Neural progenitor cell (in vitro differentiated cells): ENCODE data around the gene GSE1. TPM values are rescaled to one million over a fixed set of nuclear protein-coding genes. Genes with fewer than 3 reads are reported as not detected.

Experiments
- DNase-seq: peaks from one replicate; pipeline ENCODE4 v3.0.0-alpha.2; 2016; ENCODE audit warnings: low spot score
- H2AFZ ChIP-seq: fragments of 200-600 bp; sonication (generic); replicated peaks from 2 replicates; pipeline ENCODE4 v1.6.1; 2016; ENCODE audit warnings: antibody characterized with exemption
- H3F3A ChIP-seq: fragments of 200-600 bp; sonication (generic); 2 replicates; pipeline ENCODE4 v1.6.1; 2016; ENCODE audit warnings: antibody characterized with exemption, low read depth
- H3K27ac ChIP-seq: fragments of 200-600 bp; sonication (generic); 2 replicates; pipeline ENCODE4 v1.5.1; 2016; ENCODE audit warnings: mild to moderate bottlenecking
- H3K27me3 ChIP-seq: fragments of 200-600 bp; sonication (generic); 2 replicates; pipeline ENCODE4 v1.6.1; 2016; ENCODE audit warnings: mild to moderate bottlenecking, moderate library complexity
- H3K36me3 ChIP-seq: fragments of 200-600 bp; sonication (generic); 2 replicates; pipeline ENCODE4 v1.5.1; 2016
- H3K4me1 ChIP-seq: fragments of 200-600 bp; sonication (generic); 2 replicates; pipeline ENCODE4 v1.6.1; 2016; ENCODE audit warnings: mixed run types
- H3K4me2 ChIP-seq: fragments of 200-600 bp; sonication (generic); 2 replicates; pipeline ENCODE4 v1.6.1; 2016
- H3K4me3 ChIP-seq: fragments of 200-600 bp; sonication (generic); 2 replicates; pipeline ENCODE4 v1.5.1; 2016
- H3K79me2 ChIP-seq: fragments of 200-600 bp; sonication (generic); 2 replicates; pipeline ENCODE4 v1.6.1; 2016; ENCODE audit warnings: low read depth
- H3K9ac ChIP-seq: fragments of 200-600 bp; sonication (generic); 2 replicates; pipeline ENCODE4 v1.6.1; 2016
- H3K9me3 ChIP-seq: fragments of 200-600 bp; sonication (generic); 2 replicates; pipeline ENCODE4 v1.5.1; 2016; ENCODE audit warnings: low read depth
- H4K20me1 ChIP-seq: fragments of 200-600 bp; sonication (generic); 2 replicates; pipeline ENCODE4 v1.6.1; 2016; ENCODE audit warnings: low read depth
- H3K27ac Mint-ChIP-seq: 3 replicates; pipeline ENCODE4 v1.8.0; 2021; ENCODE audit warnings: mixed read lengths
- H3K27me3 Mint-ChIP-seq: 2 replicates; pipeline ENCODE4 v1.8.0; 2022; ENCODE audit warnings: low read depth, mild to moderate bottlenecking, inconsistent platforms, moderate library complexity, mixed read lengths; ENCODE audit not compliant: insufficient read depth
- H3K36me3 Mint-ChIP-seq: 3 replicates; pipeline ENCODE4 v1.8.0; 2021; ENCODE audit warnings: mixed read lengths
- H3K4me1 Mint-ChIP-seq: 3 replicates; pipeline ENCODE4 v1.8.0; 2021; ENCODE audit warnings: mixed read lengths
- H3K4me3 Mint-ChIP-seq: 3 replicates; pipeline ENCODE4 v1.8.0; 2021; ENCODE audit warnings: mild to moderate bottlenecking, moderate library complexity, mixed read lengths
- H3K9me3 Mint-ChIP-seq: 3 replicates; pipeline ENCODE4 v1.8.0; 2020; ENCODE audit warnings: mixed read lengths
- EZH2 ChIP-seq: fragments of 200-600 bp; sonication (generic); IDR thresholded peaks from 2 replicates; pipeline ENCODE4 v1.6.1; 2017; ENCODE audit warnings: antibody characterized with exemption, mild to moderate bottlenecking, moderate library complexity
- EZH2phosphoT487 ChIP-seq: fragments of 200-600 bp; sonication (generic); IDR thresholded peaks from 2 replicates; pipeline ENCODE4 v1.6.1; 2017; ENCODE audit warnings: antibody characterized with exemption
- total RNA-seq: library from RNA; depleted of rRNA; stranded (reverse); fragments of >200 nt; gene quantifications from 2 replicates; pipeline ENCODE4 v1.2.3, GENCODE V29; 2015; ENCODE audit warnings: low replicate concordance
- TF ChIP-seq, protein P1 (sequence below): fragments of 200-600 bp; sonication (generic); IDR thresholded peaks from 2 replicates; pipeline ENCODE4 v1.5.1; 2017; ENCODE audit warnings: antibody characterized with exemption, mild to moderate bottlenecking

The GSE1 gene
- total RNA-seq, 1 donor from 2014 or later, result 7.7 TPM

DNA sequence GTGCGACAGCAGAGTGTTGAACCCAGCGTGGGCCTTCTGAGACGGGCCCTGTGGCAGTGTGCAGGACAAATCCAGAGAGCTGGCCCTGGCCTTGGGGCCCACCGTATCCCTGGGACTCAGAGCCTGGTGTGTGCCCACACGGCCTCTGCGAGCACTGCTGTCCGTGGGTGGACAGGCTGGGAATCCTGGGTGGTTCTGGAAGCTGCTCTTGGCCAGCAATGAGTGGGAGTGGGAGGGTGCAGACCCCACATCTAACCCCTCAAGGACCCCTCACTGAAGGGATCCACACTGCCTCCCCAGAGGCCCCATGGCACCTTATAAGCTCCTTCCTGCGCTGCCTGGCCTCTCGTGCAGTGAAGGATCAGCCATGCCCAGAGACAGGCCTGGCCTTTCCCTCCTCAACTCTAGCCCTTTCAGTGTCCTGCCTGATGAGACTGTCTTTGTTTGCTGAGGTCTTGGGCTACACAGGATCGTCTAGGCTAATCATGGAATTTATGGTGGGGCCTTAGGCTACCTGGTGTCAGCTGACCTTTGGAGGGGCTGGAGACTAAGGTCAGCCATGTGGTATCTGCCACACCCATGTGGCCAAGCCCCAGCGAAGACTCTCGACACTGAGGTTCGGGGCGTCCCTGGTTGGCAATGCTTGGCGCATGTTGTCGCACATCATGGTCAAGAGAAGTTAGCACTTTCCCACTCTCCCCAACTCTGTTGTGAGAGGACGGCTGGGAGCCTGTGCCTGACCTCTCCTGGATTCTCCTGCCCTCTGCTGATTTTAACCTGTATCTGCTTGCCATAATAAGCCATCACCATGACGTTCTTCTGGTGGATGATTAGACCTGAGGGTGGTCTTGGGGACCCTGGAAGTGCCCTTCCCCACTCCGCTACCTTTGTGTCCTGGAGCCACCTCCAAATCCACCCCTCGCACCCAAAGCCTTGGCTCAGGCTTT is 92.1 kb downstream of the GSE1 start:
- no peaks in the 10 kb centered on the region for H3F3A ChIP-seq
- H3K27ac Mint-ChIP-seq, result peak overlapping the region; percentile 53
- no peak overlapping the region for H3K9ac ChIP-seq
- H3K4me1 ChIP-seq, result no peaks in the 10 kb centered on the region
- H3K9me3 Mint-ChIP-seq, result no peaks in the 10 kb centered on the region
- no peaks in the 10 kb centered on the region for H3K36me3 ChIP-seq
- H3K36me3 Mint-ChIP-seq, result no peaks in the 10 kb centered on the region
- no peak overlapping the region for H3K4me3 ChIP-seq
- H3K27me3 Mint-ChIP-seq, result no peaks in the 10 kb centered on the region
- no peaks in the 10 kb centered on the region for H3K9me3 ChIP-seq
- no peak for DNase-seq
- peak overlapping the region; percentile 27 for H3K4me3 Mint-ChIP-seq
- no peaks in the 10 kb centered on the region for H3K27me3 ChIP-seq
- no peaks in the 10 kb centered on the region for H4K20me1 ChIP-seq
- H3K4me1 Mint-ChIP-seq, result no peaks in the 10 kb centered on the region
- no peak overlapping the region for H3K4me2 ChIP-seq
- H2AFZ ChIP-seq, result no peak overlapping the region
- H3K27ac ChIP-seq, result no peak overlapping the region
- TF ChIP-seq EZH2phosphoT487 (no peak), EZH2 (no peak)
- TF ChIP-seq, protein P1, sequence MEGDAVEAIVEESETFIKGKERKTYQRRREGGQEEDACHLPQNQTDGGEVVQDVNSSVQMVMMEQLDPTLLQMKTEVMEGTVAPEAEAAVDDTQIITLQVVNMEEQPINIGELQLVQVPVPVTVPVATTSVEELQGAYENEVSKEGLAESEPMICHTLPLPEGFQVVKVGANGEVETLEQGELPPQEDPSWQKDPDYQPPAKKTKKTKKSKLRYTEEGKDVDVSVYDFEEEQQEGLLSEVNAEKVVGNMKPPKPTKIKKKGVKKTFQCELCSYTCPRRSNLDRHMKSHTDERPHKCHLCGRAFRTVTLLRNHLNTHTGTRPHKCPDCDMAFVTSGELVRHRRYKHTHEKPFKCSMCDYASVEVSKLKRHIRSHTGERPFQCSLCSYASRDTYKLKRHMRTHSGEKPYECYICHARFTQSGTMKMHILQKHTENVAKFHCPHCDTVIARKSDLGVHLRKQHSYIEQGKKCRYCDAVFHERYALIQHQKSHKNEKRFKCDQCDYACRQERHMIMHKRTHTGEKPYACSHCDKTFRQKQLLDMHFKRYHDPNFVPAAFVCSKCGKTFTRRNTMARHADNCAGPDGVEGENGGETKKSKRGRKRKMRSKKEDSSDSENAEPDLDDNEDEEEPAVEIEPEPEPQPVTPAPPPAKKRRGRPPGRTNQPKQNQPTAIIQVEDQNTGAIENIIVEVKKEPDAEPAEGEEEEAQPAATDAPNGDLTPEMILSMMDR, result no peak
- no peaks in the 10 kb centered on the region for H3K79me2 ChIP-seq

DNA sequence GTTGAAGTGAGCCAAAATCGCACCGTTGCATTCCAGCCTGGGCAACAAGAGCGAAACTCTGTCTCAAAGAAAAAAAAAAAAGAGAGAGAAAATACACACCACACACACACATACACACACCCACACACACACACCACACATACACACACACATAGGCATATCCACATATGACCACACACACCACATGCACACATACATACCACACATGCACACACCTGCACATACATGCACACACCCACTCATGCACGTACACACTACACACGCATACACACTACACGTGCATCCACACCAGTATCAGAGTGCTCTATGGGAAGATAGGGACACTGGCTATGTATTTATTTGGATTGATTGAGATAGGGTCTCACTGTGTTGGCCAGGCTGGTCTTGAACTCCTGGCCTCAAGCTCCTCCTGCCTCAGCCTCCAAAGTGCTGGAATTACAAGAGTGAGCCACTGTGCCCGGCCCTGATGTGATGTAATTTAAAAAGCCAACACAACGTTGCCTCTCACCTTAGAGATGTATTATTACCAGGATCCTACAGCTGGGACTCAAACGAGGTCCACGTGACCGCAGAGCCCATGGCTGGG is 93.4 kb downstream of the GSE1 start:
- Histone ChIP-seq H3K4me2 (no peak overlapping the region), H3K9me3 (no peaks in the 10 kb centered on the region), H3K79me2 (no peaks in the 10 kb centered on the region), H3F3A (no peaks in the 10 kb centered on the region), H3K27me3 (no peaks in the 10 kb centered on the region), H3K4me1 (no peaks in the 10 kb centered on the region), H3K9ac (no peak overlapping the region), H3K27ac (no peak overlapping the region), H4K20me1 (no peaks in the 10 kb centered on the region), H3K36me3 (no peaks in the 10 kb centered on the region), H3K4me3 (no peak overlapping the region), H2AFZ (no peak overlapping the region)
- Mint-ChIP-seq H3K4me1 (peaks cover 4% of the 10 kb centered on the region), H3K27me3 (peaks cover 5% of the 10 kb centered on the region), H3K27ac (no peak overlapping the region), H3K4me3 (no peak overlapping the region), H3K9me3 (no peaks in the 10 kb centered on the region), H3K36me3 (no peaks in the 10 kb centered on the region)
- TF ChIP-seq EZH2phosphoT487 (no peak), EZH2 (no peak)
- TF ChIP-seq, protein P1, result no peak
- no peak for DNase-seq

DNA sequence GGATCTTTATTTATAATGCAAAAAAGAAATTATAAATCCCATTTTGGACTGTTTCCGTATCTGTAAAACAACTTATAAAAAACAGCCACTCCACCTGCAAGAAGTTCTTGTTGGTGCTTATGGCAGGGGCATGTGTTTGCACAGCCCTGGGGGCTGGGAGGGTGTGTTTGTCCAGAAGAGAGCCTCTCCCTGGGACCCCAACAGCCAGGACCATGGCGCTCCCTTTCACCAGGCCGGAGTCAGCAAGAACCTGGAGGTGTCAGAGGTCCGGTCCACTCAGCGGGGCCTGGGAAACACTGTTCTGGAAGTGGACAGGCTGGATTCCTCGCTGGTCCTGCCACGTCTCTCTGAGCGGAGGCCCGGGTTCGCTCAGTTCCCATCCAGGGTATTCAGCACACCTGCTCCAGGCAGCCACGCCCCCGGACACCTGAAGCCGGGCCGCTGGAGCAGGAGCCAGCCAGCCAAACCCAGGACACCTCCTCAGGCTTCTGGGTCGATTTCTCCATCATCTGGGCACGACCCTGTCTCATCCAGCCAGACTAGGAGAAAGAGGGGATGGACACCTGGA is 94.5 kb downstream of the GSE1 start:
- H3K27me3 Mint-ChIP-seq, result peaks cover 8% of the 10 kb centered on the region
- no peak for DNase-seq
- no peak overlapping the region for H3K4me3 Mint-ChIP-seq

More for the DNA sequence above, 94.5 kb downstream of the GSE1 start:
- no peaks in the 10 kb centered on the region for H3K27me3 ChIP-seq
- Mint-ChIP-seq H3K4me1 (peaks cover 4% of the 10 kb centered on the region), H3K9me3 (peaks cover 3% of the 10 kb centered on the region), H3K27ac (no peak overlapping the region), H3K36me3 (no peaks in the 10 kb centered on the region)
- no peaks in the 10 kb centered on the region for H3K79me2 ChIP-seq
- H3K36me3 ChIP-seq, result no peaks in the 10 kb centered on the region
- H4K20me1 ChIP-seq, result no peaks in the 10 kb centered on the region
- TF ChIP-seq EZH2phosphoT487 (no peak), EZH2 (no peak)
- TF ChIP-seq, protein P1, result no peak
- no peaks in the 10 kb centered on the region for H3K9me3 ChIP-seq
- H3K4me3 ChIP-seq, result no peak overlapping the region
- no peak overlapping the region for H3K27ac ChIP-seq
- H3F3A ChIP-seq, result no peaks in the 10 kb centered on the region
- H3K4me1 ChIP-seq, result peaks cover 1% of the 10 kb centered on the region
- no peak overlapping the region for H3K4me2 ChIP-seq
- H2AFZ ChIP-seq, result no peak overlapping the region
- H3K9ac ChIP-seq, result no peak overlapping the region
